Stimulated activated CD8-positive, alpha-beta memory T cell treated with anti-CD3 and anti-CD28 coated beads, Interleukin-15, amount 100 ng/mL, for 4 hours (primary cell): ENCODE results near the gene CCT8.
"Not testable (repeated sequence)": the region's sequence is repeated elsewhere in the genome, so short reads cannot be mapped to it uniquely, and the experiment has no call there.

Experiments used
- DNase-seq, 2 donors: peaks; one replicate each; pipeline ENCODE4 v3.0.0-alpha.2; 2020; ENCODE audit warnings: low read depth in 2 of 2

CCT8 gene

GRCh38 chr21:29024474-29025327 lies 48.7 kb downstream of the CCT8 start, which contains the start of gene USP16:
USP16 (plus strand) TSS chr21:29024668; CDS start chr21:29027914, 3,246 bp downstream.
- DNase-seq: peak; percentile 88 to 90

- DNase-seq: no peak
Observed at GRCh38 chr21:29022166-29022565, 51.3 kb downstream of the CCT8 start.

- no peak for DNase-seq
Observed at GRCh38 chr21:29018540-29018939, 54.9 kb downstream of the CCT8 start.

- no peak for DNase-seq
Observed at GRCh38 chr21:29017639-29018237, 55.7 kb downstream of the CCT8 start.

GRCh38 chr21:29011236-29011635 lies 62.2 kb downstream of the CCT8 start:
- not testable (repeated sequence) for DNase-seq

- DNase-seq: no peak
Observed at GRCh38 chr21:29008367-29008766, 65.1 kb downstream of the CCT8 start.

GRCh38 chr21:29007810-29008209 lies 65.6 kb downstream of the CCT8 start:
- no peak for DNase-seq

GRCh38 chr21:29007135-29007534 lies 66.3 kb downstream of the CCT8 start:
- no peak for DNase-seq
